BE2C (cell line): Measurements from ENCODE around the gene C19orf73. TPM values are rescaled to one million over a fixed set of nuclear protein-coding genes. Genes with fewer than 3 reads are reported as not detected.
A peak's percentile ranks its signal among the peaks of the same experiment; 100 is the strongest.

ENCODE experiments used
- DNase-seq: peaks from one replicate; pipeline ENCODE4 v3.0.0-alpha.2; 2020
- H3K27me3 ChIP-seq: fragments of 250-450 bp; sonication (Bioruptor Pico); 2 replicates; pipeline ENCODE4 v1.5.1; 2020; ENCODE audit warnings: mild to moderate bottlenecking
- H3K36me3 ChIP-seq: fragments of 250-450 bp; sonication (Bioruptor Pico); 2 replicates; pipeline ENCODE4 v1.5.1; 2020; ENCODE audit warnings: mild to moderate bottlenecking
- H3K4me1 ChIP-seq: fragments of 250-450 bp; sonication (Bioruptor Pico); 2 replicates; pipeline ENCODE4 v1.5.1; 2020
- H3K4me3 ChIP-seq: 2 replicates; pipeline ENCODE4 v1.5.1; 2011; ENCODE audit warnings: low read depth, low read length
- H3K9me3 ChIP-seq: fragments of 250-450 bp; sonication (Bioruptor Pico); 2 replicates; pipeline ENCODE4 v1.5.1; 2020
- CTCF ChIP-seq: IDR thresholded peaks from 2 replicates; pipeline ENCODE4 v1.5.1; 2012; ENCODE audit warnings: mild to moderate bottlenecking, low read depth, low read length
- polyA plus RNA-seq: library from polyadenylated mRNA; unstranded; fragments of >200 nt; gene quantifications from one replicate; pipeline ENCODE4 v1.2.1, GENCODE V29; 2012; ENCODE audit warnings: low read depth, missing spikeins; ENCODE audit not compliant: insufficient read length, insufficient read depth

Gene C19orf73
- polyA plus RNA-seq = 1.3 TPM

GRCh38 chr19:49118565-49119410, at the start of gene C19orf73:
Gene C19orf73, minus strand, starts transcription at chr19:49119143. Its CDS starts 121 bp downstream, at chr19:49119022.
- H3K9me3 ChIP-seq = no peaks in the 10 kb centered on the region
- no peaks in the 10 kb centered on the region for H3K27me3 ChIP-seq
- TF ChIP-seq CTCF = no peak; the same call in 1 of the 2 replicates
- no peaks in the 10 kb centered on the region for H3K36me3 ChIP-seq
- DNase-seq = peak; percentile 96
- peaks cover 2% of the 10 kb centered on the region; the same call in 1 of the 2 replicates for H3K4me1 ChIP-seq
- peak within 1 kb of the TSS; percentile 81 for H3K4me3 ChIP-seq

- TF ChIP-seq CTCF = no peak
- H3K9me3 ChIP-seq = no peaks in the 10 kb centered on the region
- no peaks in the 10 kb centered on the region; the same call in 1 of the 2 replicates for H3K27me3 ChIP-seq
- no peak for DNase-seq
- H3K36me3 ChIP-seq = no peaks in the 10 kb centered on the region
- no peak overlapping the region for H3K4me3 ChIP-seq
- no peaks in the 10 kb centered on the region for H3K4me1 ChIP-seq
Measured at GRCh38 chr19:49168421-49168820, 49.5 kb upstream of the C19orf73 start.

- TF ChIP-seq CTCF = no peak
- no peak for DNase-seq
- Histone ChIP-seq H3K4me3 (no peak overlapping the region), H3K36me3 (no peaks in the 10 kb centered on the region), H3K27me3 (no peaks in the 10 kb centered on the region; the same call in 1 of the 2 replicates), H3K9me3 (no peaks in the 10 kb centered on the region), H3K4me1 (no peaks in the 10 kb centered on the region)
Measured at GRCh38 chr19:49167857-49168409, 49.0 kb upstream of the C19orf73 start.

GRCh38 chr19:49165865-49166301, 46.9 kb upstream of the C19orf73 start:
- Histone ChIP-seq H3K4me1 (no peaks in the 10 kb centered on the region), H3K4me3 (no peak overlapping the region), H3K27me3 (no peaks in the 10 kb centered on the region; the same call in 1 of the 2 replicates), H3K36me3 (no peaks in the 10 kb centered on the region), H3K9me3 (no peaks in the 10 kb centered on the region)
- 0 out of 2 replicates have a peak, but pooled peaks have one; percentile 11 for TF ChIP-seq CTCF
- no peak for DNase-seq

GRCh38 chr19:49165111-49165750, 46.3 kb upstream of the C19orf73 start:
- H3K9me3 ChIP-seq = no peaks in the 10 kb centered on the region
- H3K4me1 ChIP-seq = no peaks in the 10 kb centered on the region
- no peak for DNase-seq
- no peak for TF ChIP-seq CTCF
- no peaks in the 10 kb centered on the region; the same call in 1 of the 2 replicates for H3K27me3 ChIP-seq
- no peak overlapping the region for H3K4me3 ChIP-seq
- no peaks in the 10 kb centered on the region for H3K36me3 ChIP-seq
